B cell (primary cell): Measurements from ENCODE around the gene DCHS2.

ENCODE experiments used
- EZH2 ChIP-seq: IDR thresholded peaks from 2 replicates; pipeline ENCODE4 v1.6.1; 2012; ENCODE audit warnings: borderline replicate concordance, low read depth, mild to moderate bottlenecking, moderate library complexity, low read length; ENCODE audit not compliant: insufficient read depth, poor library complexity, severe bottlenecking
- TF ChIP-seq, protein P1 (sequence below): fragments of 200-600 bp; IDR thresholded peaks from one replicate; pipeline ENCODE4 v1.8.0; 2022; ENCODE audit warnings: antibody characterized with exemption, mild to moderate bottlenecking

DNA sequence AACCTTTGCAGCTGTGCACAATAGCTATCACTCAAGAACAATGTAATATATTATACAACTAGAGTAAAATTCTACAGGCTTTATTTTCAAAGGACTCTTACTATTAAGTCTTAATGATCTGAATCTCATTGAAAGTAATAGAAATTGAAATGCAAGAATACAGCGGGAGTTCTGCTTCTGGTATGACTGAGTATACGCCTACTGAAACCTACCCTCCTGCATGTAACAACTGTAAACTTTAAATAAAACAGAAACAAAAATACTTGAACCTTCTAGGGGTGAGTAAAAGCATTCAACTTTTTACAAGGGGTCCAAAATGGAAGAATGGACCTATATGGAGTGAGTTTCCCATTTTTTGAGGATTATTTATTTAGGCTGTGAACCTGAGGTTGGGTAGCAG is 13.5 kb downstream of the DCHS2 start:
- TF ChIP-seq, protein P1, sequence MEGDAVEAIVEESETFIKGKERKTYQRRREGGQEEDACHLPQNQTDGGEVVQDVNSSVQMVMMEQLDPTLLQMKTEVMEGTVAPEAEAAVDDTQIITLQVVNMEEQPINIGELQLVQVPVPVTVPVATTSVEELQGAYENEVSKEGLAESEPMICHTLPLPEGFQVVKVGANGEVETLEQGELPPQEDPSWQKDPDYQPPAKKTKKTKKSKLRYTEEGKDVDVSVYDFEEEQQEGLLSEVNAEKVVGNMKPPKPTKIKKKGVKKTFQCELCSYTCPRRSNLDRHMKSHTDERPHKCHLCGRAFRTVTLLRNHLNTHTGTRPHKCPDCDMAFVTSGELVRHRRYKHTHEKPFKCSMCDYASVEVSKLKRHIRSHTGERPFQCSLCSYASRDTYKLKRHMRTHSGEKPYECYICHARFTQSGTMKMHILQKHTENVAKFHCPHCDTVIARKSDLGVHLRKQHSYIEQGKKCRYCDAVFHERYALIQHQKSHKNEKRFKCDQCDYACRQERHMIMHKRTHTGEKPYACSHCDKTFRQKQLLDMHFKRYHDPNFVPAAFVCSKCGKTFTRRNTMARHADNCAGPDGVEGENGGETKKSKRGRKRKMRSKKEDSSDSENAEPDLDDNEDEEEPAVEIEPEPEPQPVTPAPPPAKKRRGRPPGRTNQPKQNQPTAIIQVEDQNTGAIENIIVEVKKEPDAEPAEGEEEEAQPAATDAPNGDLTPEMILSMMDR, result no peak
- TF ChIP-seq EZH2, result no peak
